Measurements from ENCODE around the gene BLMH. TPM values are rescaled to one million over a fixed set of nuclear protein-coding genes. Genes with fewer than 3 reads are reported as not detected.

Gene BLMH
- total and polyA plus RNA-seq, 2 experiments from 2014 or later: 36.4 to 58.7 TPM

DNA sequence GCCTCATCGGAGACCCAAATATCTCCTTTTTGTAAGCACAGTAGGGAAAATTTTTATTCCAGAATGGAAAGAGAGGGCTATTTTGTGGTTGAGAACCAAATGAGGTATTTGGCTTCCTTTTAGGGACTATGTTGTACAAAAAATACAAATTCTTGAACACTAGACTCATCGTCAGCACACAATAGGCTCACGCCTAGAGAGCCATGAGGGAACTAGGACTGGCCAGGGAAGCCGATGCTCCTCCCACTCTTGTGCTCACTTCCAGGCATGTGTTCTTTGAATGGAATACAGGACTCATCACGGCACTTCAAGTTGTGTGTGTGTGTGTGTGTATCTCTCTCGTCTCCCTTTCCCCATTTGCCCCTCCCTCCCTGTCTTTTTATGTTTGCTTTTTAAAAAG is 17.8 kb upstream of the BLMH start (continued):
- TF ChIP-seq JUNB (IDR thresholded peaks at IDR 0.05; ENCODE audit: unreplicated experiment): no peak
- no peak for TF ChIP-seq STAT1 (IDR thresholded peaks at IDR 0.05; ENCODE audit: unreplicated experiment)
- TF ChIP-seq, protein P1, sequence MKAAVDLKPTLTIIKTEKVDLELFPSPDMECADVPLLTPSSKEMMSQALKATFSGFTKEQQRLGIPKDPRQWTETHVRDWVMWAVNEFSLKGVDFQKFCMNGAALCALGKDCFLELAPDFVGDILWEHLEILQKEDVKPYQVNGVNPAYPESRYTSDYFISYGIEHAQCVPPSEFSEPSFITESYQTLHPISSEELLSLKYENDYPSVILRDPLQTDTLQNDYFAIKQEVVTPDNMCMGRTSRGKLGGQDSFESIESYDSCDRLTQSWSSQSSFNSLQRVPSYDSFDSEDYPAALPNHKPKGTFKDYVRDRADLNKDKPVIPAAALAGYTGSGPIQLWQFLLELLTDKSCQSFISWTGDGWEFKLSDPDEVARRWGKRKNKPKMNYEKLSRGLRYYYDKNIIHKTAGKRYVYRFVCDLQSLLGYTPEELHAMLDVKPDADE (IDR thresholded peaks at IDR 0.05): no peak
- no peak for TF ChIP-seq ZNF114 (CRISPR knock-in tag; IDR thresholded peaks at IDR 0.05)
- TF ChIP-seq NANOG (IDR thresholded peaks at IDR 0.05; ENCODE audit: borderline replicate concordance): no peak

DNA sequence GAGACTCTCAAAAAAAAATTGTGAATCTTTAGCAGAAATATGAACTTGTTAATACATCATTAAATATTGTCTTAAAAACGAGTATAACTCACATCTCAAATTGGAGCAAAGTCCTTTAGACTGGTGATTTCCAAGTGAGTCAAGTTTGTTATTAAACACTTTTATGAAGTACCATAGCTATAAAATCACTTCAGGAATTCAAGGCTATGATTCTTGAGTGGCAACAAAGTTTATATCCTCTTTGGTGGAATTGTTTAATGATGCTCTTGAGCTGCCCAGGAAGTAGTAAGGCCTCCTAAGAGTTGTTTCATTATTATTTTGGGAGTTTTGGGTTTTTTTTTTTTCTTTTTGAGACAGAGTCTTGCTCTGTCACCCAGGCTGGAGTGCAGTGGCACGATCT is 16.7 kb upstream of the BLMH start:
- H3K9me3 Mint-ChIP-seq: no peaks in the 10 kb centered on the region
- H3K36me3 Mint-ChIP-seq (ENCODE audit: low read depth): no peaks in the 10 kb centered on the region
- Histone ChIP-seq H3K4me1 (ENCODE audit: insufficient read depth) (no peaks in the 10 kb centered on the region), H3K36me3 (ENCODE audit: insufficient read depth) (no peaks in the 10 kb centered on the region), H3K4me3 (no peak overlapping the region), H2AFZ (no peak overlapping the region), H3K9me2 (ENCODE audit: insufficient read depth) (no peaks in the 10 kb centered on the region), H4K20me1 (replicated peaks; ENCODE audit: insufficient read depth) (no peaks in the 10 kb centered on the region), H3F3A (replicated peaks; ENCODE audit: low read depth) (no peaks in the 10 kb centered on the region), H3K79me2 (replicated peaks; ENCODE audit: insufficient read depth) (no peaks in the 10 kb centered on the region), H3K27ac (ENCODE audit: low read depth) (no peak overlapping the region), H3K27me3 (ENCODE audit: insufficient read depth) (no peaks in the 10 kb centered on the region), H3K4me2 (no peak overlapping the region)
- H3K27ac Mint-ChIP-seq: no peak overlapping the region
- H3K27me3 Mint-ChIP-seq (ENCODE audit: insufficient read depth, low read depth, poor library complexity): no peaks in the 10 kb centered on the region
- ATAC-seq (no peak), DNase-seq (ENCODE audit: low spot score) (no peak)
- peaks cover 3% of the 10 kb centered on the region; the same call in 1 of the 3 replicates for H3K4me1 Mint-ChIP-seq
- no peak overlapping the region for H3K4me3 Mint-ChIP-seq
- TF ChIP-seq EZH2 (IDR thresholded peaks at IDR 0.05; ENCODE audit: low read depth, unreplicated experiment) (no peak), CTCF (conservative IDR thresholded peaks at IDR 0.05; ENCODE audit: low read depth in 2 of 2) (no peak), JUNB (IDR thresholded peaks at IDR 0.05; ENCODE audit: unreplicated experiment) (no peak), CREB1 (CRISPR knock-in tag; IDR thresholded peaks at IDR 0.05; ENCODE audit: low read depth) (no peak), STAT1 (IDR thresholded peaks at IDR 0.05; ENCODE audit: unreplicated experiment) (no peak), ZNF331 (CRISPR knock-in tag; IDR thresholded peaks at IDR 0.05; ENCODE audit: low read depth) (no peak), EZH2phosphoT487 (IDR thresholded peaks at IDR 0.05; ENCODE audit: unreplicated experiment) (no peak), ZNF462 (CRISPR knock-in tag; IDR thresholded peaks at IDR 0.05) (no peak), NANOG (IDR thresholded peaks at IDR 0.05; ENCODE audit: borderline replicate concordance) (no peak), ZNF114 (CRISPR knock-in tag; IDR thresholded peaks at IDR 0.05) (no peak), REST (IDR thresholded peaks at IDR 0.05; ENCODE audit: unreplicated experiment) (no peak)
